Spleen (tissue), 7 donors: ENCODE data around the gene RBFOX1.

Experiments used
- CTCF ChIP-seq, 11 experiments: fragments of 200-600 bp in 7 of 11; fragments of 450-650 bp in 4 of 11; sonication (generic) in 4 of 11; IDR thresholded peaks in 8 of 11; conservative IDR thresholded peaks in 3 of 11; 1 replicate in 7 of 11; 2 replicates in 4 of 11; pipeline versions ENCODE4 v1.4.0 to v1.8.0; 2016 to 2021; ENCODE audit warnings: antibody characterized with exemption in 11 of 11, inconsistent platforms in 4 of 11, mild to moderate bottlenecking in 1 of 11
- POLR2A ChIP-seq, 3 donors: fragments of 450-650 bp; IDR thresholded peaks; one replicate each; pipeline ENCODE4 v1.5.1; 2017; ENCODE audit warnings: antibody characterized with exemption in 3 of 3, mild to moderate bottlenecking in 1 of 3
- donor health status: DM: no; HTN: no; CAD: no; lungs with moderate emphysema.
- donor health status: DM: no; HTN: no; CAD: no.
- donor health status: DM: no; HTN: no; CAD: no.

GRCh38 chr16:7518158-7518557, 185.5 kb downstream of the RBFOX1 start:
- TF ChIP-seq POLR2A (IDR thresholded peaks at IDR 0.05) (no peak), CTCF (IDR thresholded peaks at IDR 0.05 in 8 of 11, conservative IDR thresholded peaks at IDR 0.05 in 3 of 11) (no peak)
